ENCODE measurements around the gene CRYBG2.

- TF ChIP-seq CTCF (IDR thresholded peaks at IDR 0.05; ENCODE audit: low read depth, low read length) (no peak), EZH2phosphoT487 (IDR thresholded peaks at IDR 0.05; ENCODE audit: low read depth) (no peak)
Observed at GRCh38 chr1:26361605-26362122, 7.7 kb upstream of the CRYBG2 start.

Data from OCI-LY3 (cell line).